Thymus (tissue), 11 donors: Measurements from ENCODE around the gene DELE1. TPM values are rescaled to one million over a fixed set of nuclear protein-coding genes. Genes with fewer than 3 reads are reported as not detected.

ENCODE experiments used
- DNase-seq, 9 donors: peaks; one replicate each; pipeline ENCODE4 v3.0.0-alpha.2; 2013; ENCODE audit warnings: low spot score in 9 of 9, low read depth in 6 of 9, missing footprints in 1 of 9
- H3K27ac ChIP-seq, 2 donors: one replicate each; pipeline ENCODE4 v1.5.1; 2013; ENCODE audit warnings: control low read depth in 1 of 2, low read depth in 1 of 2, low read length in 1 of 2, mild to moderate bottlenecking in 1 of 2, moderate library complexity in 1 of 2
- H3K27me3 ChIP-seq, 2 donors: one replicate each; pipeline ENCODE4 v1.5.1; 2013; ENCODE audit warnings: low read length in 1 of 2; ENCODE audit not compliant: control insufficient read depth in 2 of 2, insufficient read depth in 1 of 2
- H3K36me3 ChIP-seq, 2 donors: one replicate each; pipeline ENCODE4 v1.5.1; 2013; ENCODE audit warnings: low read length in 1 of 2, mild to moderate bottlenecking in 1 of 2, moderate library complexity in 1 of 2; ENCODE audit not compliant: control insufficient read depth in 2 of 2, insufficient read depth in 2 of 2
- H3K4me1 ChIP-seq, 2 donors: one replicate each; pipeline ENCODE4 v1.5.1; 2013; ENCODE audit warnings: low read length in 2 of 2; ENCODE audit not compliant: control insufficient read depth in 2 of 2, insufficient read depth in 2 of 2
- H3K4me3 ChIP-seq, 2 donors: one replicate each; pipeline ENCODE4 v1.5.1; 2013; ENCODE audit warnings: low read length in 2 of 2, control low read depth in 1 of 2, mild to moderate bottlenecking in 1 of 2
- H3K9me3 ChIP-seq, 2 donors: one replicate each; pipeline ENCODE4 v1.5.1; 2013; ENCODE audit warnings: low read length in 1 of 2, mild to moderate bottlenecking in 1 of 2; ENCODE audit not compliant: control insufficient read depth in 2 of 2, insufficient read depth in 1 of 2
- WGBS: extraction: QIAGEN DNeasy Blood & Tissue Kit; methylation state at CpG from one replicate; pipeline ENCODE4 v1.1.7; 2013; 5-methylcytosine and 5-hydroxymethylcytosine counted together
- polyA plus RNA-seq: library from polyadenylated mRNA; stranded (reverse); fragments of 200-250 nt; gene quantifications from one replicate; pipeline ENCODE4 v1.2.3, GENCODE V29; 2013
- total RNA-seq: library from RNA; stranded (reverse); fragments of 120-200 nt; gene quantifications from one replicate; pipeline ENCODE4 v1.2.4, GENCODE V29; 2013
- donor health status: healthy.

DELE1 gene
- total and polyA plus RNA-seq, 2 donors, result 41.5 to 42.3 TPM

- Histone ChIP-seq H3K27ac (no peak overlapping the region), H3K4me1 (no peaks in the 10 kb centered on the region), H3K36me3 (peaks cover 13 to 62% of the 10 kb centered on the region in 2 donors), H3K4me3 (no peak overlapping the region), H3K9me3 (no peaks in the 10 kb centered on the region), H3K27me3 (no peaks in the 10 kb centered on the region)
- DNase-seq, result no peak
Measured at GRCh38 chr5:141986072-141986471, 62.4 kb downstream of the DELE1 start.

DNA sequence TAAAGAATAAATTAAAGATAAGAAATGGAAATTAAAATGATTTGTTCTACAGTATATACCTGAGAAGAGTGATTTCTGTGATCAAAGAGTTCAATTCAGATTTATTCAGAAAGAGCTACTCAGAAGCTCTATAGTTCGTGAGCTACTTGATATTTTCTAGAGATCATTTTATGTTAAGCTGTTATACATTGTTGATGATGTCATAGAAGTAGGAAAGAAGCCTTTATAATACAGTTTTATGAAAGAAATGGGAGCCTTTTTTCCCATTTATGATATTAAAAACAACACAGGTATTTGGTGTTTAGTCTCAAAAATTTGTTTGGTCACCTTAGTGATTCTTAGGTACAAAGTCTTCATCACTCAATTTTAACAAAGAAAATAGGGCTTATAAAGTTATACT is 66.0 kb downstream of the DELE1 start:
- no peaks in the 10 kb centered on the region for H3K4me1 ChIP-seq
- 0% methylated on average over 1 of the region's 1 CpG for WGBS
- H3K36me3 ChIP-seq, result peaks cover 12 to 58% of the 10 kb centered on the region in 2 donors
- H3K4me3 ChIP-seq, result no peak overlapping the region
- no peak for DNase-seq
- no peaks in the 10 kb centered on the region for H3K9me3 ChIP-seq
- no peak overlapping the region for H3K27ac ChIP-seq
- no peaks in the 10 kb centered on the region for H3K27me3 ChIP-seq

Other genes starting within 250 kb of the DELE1 start
- 0.71 TPM for gene ARAP3, start 241.6 kb upstream of the DELE1 start, total RNA-seq
- gene ARAP3, start 241.6 kb upstream of the DELE1 start, polyA plus RNA-seq, result 4.2 TPM
- 1.9 TPM for gene PCDH1, start 45.5 kb upstream of the DELE1 start, total RNA-seq
- gene PCDH1, start 45.5 kb upstream of the DELE1 start, polyA plus RNA-seq, result 5.1 TPM
- 3.4 TPM for gene PCDH12, start 34.3 kb downstream of the DELE1 start, total RNA-seq
- 0.52 TPM for gene PCDH12, start 34.3 kb downstream of the DELE1 start, polyA plus RNA-seq
- gene RNF14, start 45.2 kb downstream of the DELE1 start, total RNA-seq, result 42.6 TPM
- gene RNF14, start 45.2 kb downstream of the DELE1 start, polyA plus RNA-seq, result 31.9 TPM
- 32.9 TPM for gene GNPDA1, start 89.2 kb downstream of the DELE1 start, total RNA-seq
- gene GNPDA1, start 89.2 kb downstream of the DELE1 start, polyA plus RNA-seq, result 39.4 TPM
- gene NDFIP1, start 184.9 kb downstream of the DELE1 start, total RNA-seq, result 39.7 TPM
- gene NDFIP1, start 184.9 kb downstream of the DELE1 start, polyA plus RNA-seq, result 121 TPM